HG03060 (cell line): ENCODE measurements around the gene RNF141.

Experiments
- ATAC-seq: cut with Tn5 transposase; IDR thresholded peaks from one replicate; pipeline ENCODE4 v1.9.1; 2021; ENCODE audit warnings: low read depth, moderate number of reproducible peaks; ENCODE audit not compliant: unreplicated experiment

Gene RNF141

GRCh38 chr11:10561947-10562346, 21.0 kb upstream of the RNF141 start:
- no peak for ATAC-seq

- ATAC-seq, result no peak
These were observed 20.2 kb upstream of the RNF141 start for GRCh38 chr11:10561043-10561818.

- no peak for ATAC-seq
These were observed 17.3 kb upstream of the RNF141 start for GRCh38 chr11:10558288-10558687.

- no peak for ATAC-seq
These were observed 15.6 kb upstream of the RNF141 start for GRCh38 chr11:10556590-10556989.

GRCh38 chr11:10551845-10552352, 10.9 kb upstream of the RNF141 start:
- no peak for ATAC-seq

- no peak for ATAC-seq
These were observed 10.3 kb upstream of the RNF141 start for GRCh38 chr11:10551290-10551592.

GRCh38 chr11:10550503-10551289, 9.7 kb upstream of the RNF141 start:
- no peak for ATAC-seq

- ATAC-seq, result no peak
These were observed 3.8 kb upstream of the RNF141 start for GRCh38 chr11:10544491-10545465.

GRCh38 chr11:10543782-10544181, 2.8 kb upstream of the RNF141 start:
- no peak for ATAC-seq

- no peak for ATAC-seq
These were observed 1.8 kb upstream of the RNF141 start for GRCh38 chr11:10542776-10543175.

GRCh38 chr11:10541561-10541930, 559 bp upstream of the RNF141 start:
- no peak for ATAC-seq

- ATAC-seq, result peak; percentile 10
These were observed 457 bp downstream of the RNF141 start for GRCh38 chr11:10540546-10540914.

- ATAC-seq, result no peak
These were observed 1.6 kb downstream of the RNF141 start for GRCh38 chr11:10539339-10539738.

GRCh38 chr11:10538924-10539323, 2.1 kb downstream of the RNF141 start:
- no peak for ATAC-seq

GRCh38 chr11:10537600-10537999, 3.4 kb downstream of the RNF141 start:
- ATAC-seq, result no peak

- no peak for ATAC-seq
These were observed 6.7 kb downstream of the RNF141 start for GRCh38 chr11:10534316-10534715.

GRCh38 chr11:10533323-10533722, 7.7 kb downstream of the RNF141 start:
- ATAC-seq, result no peak

GRCh38 chr11:10532526-10532925, 8.5 kb downstream of the RNF141 start:
- ATAC-seq, result no peak

- ATAC-seq, result no peak
These were observed 11.7 kb downstream of the RNF141 start for GRCh38 chr11:10529279-10529678.

- no peak for ATAC-seq
These were observed 12.9 kb downstream of the RNF141 start for GRCh38 chr11:10528121-10528520.
